HG03103 (cell line): Measurements from ENCODE around the gene CMTM5.
"Not testable (repeated sequence)": the region's sequence is repeated elsewhere in the genome, so short reads cannot be mapped to it uniquely, and the experiment has no call there.

ENCODE experiments used
- ATAC-seq: cut with Tn5 transposase; IDR thresholded peaks from one replicate; pipeline ENCODE4 v1.9.1; 2021; ENCODE audit warnings: low read depth; ENCODE audit not compliant: unreplicated experiment

The CMTM5 gene

DNA sequence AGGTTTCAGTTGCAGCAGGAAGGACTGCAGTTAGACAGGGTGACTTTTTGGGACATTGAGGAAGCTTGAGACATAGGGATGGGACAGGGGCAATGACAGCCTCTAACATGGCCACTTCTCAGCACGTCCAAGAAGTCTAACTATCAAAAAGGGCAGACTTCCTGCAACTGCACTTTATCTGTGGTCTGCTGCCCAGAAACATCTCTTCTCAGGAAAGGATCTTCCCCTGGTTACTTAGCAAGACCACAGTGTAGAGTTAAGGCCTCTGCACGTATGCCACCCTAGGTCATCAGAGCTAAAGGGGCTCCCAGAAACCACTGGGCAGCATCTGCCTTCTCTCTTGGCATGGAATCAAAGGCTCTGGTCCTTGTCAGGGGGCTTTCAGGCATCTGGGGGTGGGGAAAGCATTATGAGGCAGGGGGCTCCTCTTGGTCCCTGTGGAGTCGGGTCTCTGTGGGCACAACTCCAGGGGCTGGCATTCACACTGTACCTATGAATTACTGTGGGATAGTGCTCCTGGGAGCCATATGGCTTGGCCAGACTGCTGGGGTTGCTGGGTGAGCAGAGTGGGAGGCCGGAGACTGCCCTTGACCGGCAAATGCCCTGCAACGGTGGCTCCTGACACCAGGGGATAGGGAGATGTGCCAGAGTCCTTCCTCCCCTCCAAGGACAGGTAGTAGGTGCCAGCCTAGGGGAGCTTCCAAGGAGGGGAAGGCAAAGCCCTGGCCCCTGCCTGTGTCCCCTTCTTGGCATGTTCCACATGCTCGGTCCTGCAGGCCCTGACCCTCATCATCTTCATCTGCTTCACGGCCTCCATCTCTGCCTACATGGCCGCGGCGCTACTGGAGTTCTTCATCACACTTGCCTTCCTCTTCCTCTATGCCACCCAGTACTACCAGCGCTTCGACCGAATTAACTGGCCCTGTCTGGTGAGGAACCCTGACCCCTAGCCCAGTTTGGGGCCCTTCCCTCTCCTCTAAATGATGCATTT lies 1.0 kb downstream of the CMTM5 start:
- ATAC-seq, result no peak

DNA sequence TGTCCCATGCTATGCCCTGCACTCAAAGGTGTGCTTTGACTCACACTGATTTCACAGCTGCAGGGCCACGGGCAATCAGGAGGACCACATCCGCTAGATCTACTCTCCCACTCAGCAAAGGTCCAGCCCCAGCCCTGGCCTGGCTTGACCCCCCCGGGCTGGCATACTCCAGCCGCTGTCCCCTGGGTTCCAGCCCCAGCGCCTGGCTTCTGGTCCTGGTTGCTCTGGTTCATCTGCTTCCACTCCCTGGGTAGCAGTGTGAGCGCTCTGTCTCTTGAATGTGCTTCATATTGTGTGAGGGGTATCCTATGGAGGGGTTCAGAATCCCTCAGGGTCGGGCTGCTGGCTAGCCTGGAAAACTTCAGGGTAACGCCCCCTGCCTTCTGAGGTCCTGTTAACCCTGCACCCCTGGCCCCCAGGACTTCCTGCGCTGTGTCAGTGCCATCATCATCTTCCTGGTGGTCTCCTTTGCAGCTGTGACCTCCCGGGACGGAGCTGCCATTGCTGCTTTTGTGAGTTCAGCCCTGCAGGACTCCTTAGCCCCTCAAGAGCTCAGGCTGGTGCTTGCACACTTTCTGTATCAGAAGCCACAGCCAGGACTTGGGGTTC lies 1.9 kb downstream of the CMTM5 start:
- no peak for ATAC-seq

DNA sequence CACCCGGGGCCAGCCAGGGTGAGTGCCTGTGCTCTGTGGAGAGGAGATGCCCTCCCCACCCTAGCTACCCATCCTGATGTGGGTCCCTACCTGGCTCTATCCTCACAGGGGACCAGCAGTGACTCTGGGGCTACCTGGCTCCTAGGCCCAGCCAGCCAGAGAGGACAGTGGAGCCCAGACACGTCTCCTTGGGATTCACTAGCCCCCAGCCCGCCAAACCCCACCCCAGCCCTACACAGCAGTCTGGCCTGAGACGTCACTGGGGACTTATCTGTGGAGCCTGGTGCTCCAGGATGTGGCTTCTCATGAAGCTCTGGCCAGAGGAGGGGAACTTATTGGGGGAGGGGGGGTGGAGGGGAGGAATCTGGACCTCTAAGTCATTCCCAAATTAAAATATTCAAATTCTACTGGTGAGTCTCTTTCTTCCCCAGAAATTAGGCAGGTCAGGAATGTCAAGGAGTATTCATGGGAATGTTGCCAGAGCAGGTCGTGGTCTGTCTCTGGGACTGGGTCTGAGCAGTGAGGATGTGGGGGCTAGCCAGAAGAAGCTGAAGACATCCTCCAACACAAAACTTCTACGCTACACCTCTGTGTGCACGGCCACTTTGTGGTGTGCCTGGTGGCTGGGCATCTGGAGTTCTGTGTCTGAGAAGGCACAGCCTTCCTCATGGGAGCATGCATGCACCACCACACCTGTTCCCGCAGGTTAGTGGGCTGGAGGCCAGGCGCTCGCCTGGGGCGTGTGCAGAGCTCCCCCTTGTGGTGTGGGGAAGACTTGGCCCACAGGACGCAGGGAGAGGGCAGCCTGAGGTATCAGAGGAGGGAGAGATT lies 2.7 kb downstream of the CMTM5 start:
- ATAC-seq, result no peak

DNA sequence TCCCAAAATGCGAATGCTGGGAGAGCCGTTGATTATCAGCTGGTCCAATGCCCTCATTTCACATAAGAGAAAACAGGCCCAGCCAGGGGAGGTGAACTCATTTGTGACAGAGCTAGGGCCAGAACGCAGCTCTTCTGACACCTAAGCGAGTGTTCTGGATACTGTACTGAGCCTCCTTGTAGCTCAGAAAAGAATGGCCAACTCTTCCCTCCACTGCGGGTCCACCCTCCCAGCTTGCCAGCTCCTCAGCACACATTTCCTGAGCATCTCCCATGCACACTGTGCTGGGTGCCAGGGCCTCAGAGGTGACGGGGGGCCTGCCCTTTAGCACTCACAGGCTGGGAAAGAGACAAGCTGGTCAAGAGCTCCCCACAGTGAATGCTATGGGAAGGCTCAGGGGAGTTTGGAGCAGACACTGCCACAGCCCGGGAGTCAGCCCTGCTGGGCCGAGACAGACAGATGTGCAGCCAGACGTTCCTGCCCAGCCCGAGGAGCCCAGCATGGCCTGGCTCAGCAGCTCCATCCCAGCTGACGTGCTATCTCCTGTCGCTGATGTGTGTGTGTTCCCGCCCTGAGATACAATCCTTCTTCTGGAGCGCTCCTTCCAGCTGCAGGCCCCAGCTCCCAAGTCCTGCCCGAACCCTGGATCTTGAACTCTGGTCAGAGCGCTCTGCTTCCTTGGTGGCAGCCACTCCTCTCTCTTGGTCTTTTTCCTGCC lies 3.5 kb downstream of the CMTM5 start:
- no peak for ATAC-seq

DNA sequence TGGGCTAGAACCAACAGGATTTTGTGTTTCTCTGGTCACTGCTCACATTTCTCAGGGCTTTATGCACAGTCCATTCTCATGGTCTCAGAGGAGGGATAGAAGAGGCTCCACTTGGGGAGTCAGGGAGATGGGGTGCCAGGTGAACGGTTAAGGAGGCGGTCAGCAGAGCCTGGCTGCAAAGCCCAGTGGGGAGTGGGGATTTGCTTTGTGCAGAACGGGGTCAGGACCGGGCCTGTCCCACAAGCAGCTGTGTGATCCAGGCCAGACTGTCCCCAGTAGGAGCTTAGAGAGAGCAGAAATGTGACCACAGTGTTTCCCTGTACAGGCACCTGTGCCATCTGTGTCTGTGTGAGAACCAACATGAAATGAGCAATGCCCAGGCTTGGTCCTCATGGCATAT lies 4.1 kb downstream of the CMTM5 start:
- no peak for ATAC-seq

DNA sequence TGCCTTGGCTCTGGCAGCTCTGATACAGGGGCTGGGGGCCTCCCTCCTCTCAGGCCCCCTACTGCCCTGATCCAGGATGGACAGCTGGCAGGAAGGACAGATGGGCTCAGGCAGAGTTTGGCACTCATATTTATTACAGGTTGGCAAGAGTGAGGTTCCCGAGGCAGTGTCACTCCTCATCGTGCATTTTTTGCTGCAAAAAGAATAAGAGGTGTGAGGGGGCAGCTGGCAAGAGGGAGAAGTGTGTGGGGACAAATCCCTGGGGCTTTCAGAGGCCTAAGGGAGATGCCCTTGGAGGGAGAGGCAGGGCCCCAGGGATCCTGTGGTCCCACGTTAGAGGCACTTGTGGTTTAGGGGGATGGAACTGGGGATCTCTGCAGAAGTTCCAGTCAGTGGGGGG lies 5.0 kb downstream of the CMTM5 start:
- ATAC-seq, result no peak

DNA sequence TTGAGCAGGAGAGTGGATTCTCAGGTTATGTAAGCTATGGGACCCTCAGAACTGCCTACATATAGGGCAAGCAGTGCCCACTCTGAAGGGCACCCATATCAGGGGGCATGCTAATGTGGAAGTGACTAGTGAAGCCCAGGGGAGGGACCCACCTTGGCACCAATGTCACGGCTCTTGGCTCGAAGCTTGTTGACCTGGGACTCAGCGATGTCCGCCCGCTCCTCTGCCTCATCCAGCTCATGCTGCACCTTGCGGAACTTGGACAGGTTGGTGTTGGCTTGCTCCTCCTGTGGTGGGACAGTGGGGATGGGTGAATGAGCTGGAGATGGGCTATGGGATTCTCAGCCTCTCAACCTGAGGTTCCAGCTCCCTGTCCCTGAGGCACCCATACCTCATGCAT lies 5.4 kb downstream of the CMTM5 start:
- ATAC-seq, result no peak

DNA sequence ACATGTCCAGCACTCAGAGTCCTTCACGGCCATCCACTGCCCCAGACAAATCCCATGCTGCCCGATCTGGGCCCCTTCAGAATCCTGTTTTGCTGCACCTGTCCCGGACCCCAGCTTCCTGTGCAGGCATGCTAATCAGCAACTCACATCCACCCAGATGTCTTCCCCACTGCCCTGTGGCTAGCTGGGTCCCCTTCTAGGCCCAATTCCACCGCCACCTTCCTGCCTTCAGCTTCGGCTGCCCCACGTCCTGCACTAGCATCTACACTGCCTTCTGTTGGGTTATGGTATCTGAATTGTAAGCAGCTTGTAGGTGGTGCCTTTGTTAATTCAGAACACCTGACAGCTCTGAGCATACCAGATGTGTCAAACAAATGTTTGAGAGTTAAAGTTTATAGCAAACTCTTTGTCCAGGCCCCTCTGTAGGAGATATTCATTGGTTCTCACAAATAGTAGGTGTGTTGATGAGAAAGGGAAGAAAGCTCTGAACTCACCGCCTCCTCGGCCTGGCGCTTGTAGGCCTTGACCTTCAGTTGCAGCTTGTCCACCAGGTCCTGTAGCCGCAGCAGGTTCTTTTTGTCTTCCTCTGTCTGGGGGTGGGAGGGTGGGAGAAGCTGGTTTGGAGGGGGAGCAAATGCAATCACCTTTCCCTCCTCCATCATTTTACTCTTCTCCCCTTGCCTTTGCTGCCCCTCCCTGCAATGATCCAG lies 6.0 kb downstream of the CMTM5 start:
- ATAC-seq, result no peak

DNA sequence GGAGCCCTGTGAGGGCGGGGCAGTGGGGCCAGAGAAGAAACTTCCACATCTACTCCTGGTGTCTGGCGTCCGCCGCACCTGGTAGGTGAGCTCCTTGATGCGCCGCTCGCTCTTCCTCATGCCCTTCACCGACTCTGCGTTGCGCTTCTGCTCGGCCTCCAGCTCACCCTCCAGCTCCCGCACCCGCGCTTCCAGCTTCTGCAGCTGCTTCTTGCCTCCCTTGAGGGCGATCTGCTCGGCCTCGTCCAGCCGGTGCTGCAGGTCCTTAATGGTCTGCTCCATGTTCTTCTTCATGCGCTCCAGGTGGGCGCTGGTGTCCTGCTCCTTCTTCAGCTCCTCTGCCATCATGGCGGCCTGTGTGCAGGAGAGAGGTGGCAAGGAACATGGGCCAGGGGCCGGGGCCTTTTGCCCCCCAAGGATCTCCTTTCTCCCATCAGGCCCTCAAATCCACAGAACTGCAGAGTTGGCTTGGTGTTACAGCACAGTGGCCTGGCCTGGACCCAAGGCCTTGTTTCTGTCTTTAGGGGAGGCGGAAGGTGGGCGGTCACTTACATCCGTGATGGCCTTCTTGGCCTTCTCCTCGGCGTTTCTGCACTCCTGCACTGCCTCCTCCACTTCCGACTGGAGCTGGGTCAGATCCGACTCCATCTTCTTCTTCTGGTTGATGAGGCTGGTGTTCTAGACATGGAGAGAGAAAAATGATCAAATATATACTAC lies 7.7 kb downstream of the CMTM5 start:
- no peak for ATAC-seq

DNA sequence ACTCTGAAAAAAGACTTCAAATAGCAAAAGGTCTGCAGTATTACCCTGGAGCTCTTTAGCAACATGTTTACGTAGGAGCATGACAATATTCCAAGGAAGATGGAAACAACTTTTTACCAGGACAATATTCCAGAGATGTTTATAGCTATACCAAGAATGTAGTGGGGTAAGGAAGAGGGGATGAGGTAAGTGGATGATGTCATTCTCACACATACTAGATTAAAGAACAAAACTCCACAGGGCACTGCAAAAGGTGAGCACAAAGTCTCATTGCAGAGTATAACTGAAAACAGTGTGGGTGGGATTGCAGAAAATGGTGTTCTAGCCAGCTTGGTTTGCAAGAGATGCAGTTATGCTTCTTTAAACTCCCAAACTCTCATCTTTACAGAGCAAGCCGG lies 8.4 kb downstream of the CMTM5 start:
- no peak for ATAC-seq

DNA sequence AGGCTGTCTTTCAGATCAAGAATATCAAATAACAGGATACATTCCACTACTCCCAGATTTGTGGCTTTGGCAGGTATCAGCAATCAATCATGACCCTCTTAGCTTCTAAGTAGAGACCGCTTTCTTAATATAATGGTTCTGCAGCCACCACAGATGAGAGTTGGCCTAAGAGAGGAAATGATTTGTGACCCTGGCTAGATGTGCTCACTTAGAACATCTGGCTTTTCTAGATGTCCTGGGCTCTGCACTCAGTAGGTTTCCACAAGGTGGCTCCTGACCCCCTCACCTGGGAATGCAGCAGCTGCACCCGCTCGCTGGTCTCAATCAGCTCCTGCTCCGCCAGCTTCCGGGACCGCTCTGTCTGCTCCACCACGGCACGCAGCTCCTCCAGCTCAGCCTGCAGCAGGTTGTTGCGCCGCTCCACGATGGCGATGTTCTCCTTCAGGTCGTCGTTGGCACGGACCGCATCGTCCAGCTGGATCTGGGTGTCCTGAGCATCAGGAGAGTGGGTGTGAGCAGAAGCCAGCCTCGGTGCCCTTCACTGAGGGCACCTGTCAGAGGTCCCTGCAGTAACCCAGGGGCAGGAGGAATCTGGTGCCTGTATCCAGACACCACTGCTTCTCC lies 8.9 kb downstream of the CMTM5 start:
- no peak for ATAC-seq

DNA sequence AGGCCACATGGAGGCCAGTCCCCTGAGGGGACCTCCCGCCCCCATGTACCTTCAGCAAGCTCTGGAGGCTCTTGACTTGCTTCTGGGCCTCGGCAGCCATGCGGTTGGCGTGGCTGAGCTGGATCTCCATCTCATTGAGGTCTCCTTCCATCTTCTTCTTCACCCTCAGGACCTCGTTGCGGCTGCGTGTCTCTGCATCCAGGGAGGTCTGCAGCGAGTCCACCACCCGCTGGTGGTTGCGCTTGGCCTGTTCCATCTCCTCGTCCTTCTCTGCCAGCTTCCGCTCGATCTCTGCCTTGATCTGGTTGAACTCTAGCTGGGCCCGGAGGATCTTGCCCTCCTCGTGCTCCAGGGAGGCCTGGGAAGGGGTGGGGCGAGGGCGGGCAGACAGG lies 9.4 kb downstream of the CMTM5 start:
- not testable (repeated sequence) for ATAC-seq

DNA sequence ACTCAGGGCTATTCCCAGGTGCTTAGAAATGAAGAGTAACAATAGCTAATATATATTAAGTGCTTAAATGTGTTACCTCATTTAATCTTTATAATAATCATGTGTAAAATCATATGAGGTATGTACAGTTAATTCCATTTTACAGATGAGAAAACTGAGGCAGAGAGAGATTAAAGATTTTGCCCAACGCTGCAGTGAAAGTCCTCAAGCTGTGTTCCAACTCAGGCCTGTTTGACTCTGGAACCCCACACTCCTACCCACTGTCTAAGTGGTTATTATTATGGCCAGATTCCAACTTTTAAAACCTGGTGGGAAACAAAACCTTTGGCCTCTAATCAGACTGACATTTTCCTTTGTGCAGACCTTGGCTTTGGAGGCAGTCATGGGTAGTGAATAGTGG lies 10.2 kb downstream of the CMTM5 start:
- ATAC-seq, result no peak

DNA sequence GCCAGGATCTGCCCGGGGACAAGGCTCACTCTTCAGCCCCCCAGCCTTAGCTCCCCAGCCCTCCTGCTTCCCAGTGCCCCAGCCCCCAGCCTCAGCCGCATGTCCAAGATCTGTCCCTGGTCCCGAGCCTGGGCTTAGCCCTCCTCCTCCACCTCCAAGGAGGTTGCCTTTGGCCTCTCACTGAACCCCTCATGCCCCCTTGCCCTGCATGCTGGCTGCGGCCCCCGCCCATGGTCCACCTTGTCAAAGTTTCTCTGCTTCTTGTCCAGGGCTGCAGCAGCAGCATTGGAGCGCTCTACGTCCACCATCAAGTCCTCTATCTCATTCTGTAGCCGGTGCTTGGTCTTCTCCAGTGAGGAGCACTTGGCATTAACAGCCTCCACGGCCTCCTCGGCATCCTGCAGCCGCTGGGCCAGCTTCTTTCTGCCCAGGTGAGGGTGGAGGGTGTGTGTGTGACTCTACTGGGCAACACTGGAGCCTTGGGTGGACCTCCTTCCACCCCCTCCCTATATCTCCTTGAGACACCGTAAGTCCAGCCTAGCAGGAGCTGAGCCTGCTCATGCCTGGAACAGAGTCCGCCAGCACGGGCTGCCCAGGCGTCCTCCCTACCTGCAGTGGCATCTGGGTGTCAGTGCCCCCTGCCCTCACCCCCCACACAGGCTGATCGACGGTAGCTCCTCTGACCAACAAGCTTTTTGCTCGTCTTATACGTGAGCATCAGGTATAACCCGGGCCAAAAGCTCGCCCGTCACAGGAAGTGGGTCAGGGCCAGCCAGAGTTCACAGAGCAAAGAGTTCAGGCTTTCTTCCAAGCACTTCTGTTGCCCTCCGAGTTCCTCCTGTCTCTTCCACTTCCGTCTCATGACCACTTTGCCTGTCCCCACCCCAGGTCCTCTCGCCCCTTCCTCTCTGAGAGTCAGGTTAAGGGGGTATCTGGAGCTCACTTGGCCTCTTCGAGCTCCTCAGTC lies 11.4 kb downstream of the CMTM5 start:
- no peak for ATAC-seq

DNA sequence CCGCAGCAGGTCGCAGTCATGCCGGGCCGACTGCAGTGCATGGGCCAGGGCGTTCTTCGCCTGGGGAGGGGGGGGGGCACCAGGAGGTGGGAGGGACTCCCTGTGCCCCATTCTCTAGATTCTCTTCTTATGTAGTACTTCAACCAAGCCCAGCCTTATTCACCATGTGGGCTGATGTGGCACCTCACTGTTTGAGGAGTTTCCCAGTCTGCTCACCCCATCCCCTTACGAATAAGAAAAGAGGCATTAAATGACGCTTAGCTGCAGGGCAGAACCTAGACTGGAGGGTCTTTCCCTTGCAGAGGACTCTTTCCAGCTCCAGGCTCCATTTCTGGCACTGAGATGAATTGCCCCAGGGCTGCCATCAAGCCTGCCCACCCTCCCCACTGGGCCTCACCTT lies 12.2 kb downstream of the CMTM5 start:
- no peak for ATAC-seq

DNA sequence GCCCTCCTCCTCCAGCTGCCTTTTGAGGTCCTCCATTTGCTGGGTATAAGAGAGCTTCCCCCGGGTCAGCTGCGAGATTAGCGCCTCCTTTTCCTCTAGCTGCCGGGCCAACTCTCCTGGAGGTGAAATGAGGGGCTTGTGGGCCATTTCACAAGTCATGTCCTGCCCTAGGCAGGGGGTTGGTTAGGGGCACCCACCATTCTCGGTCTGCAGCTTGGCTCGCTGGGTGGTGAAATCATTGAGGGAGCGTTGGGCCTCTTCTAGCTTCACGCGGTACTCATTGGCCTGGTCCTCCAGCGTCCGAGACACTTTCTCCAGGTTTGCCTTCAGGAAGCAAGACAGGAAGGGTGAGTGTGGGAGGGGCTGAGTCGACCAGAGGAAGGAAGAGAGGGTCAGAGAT lies 12.6 kb downstream of the CMTM5 start:
- no peak for ATAC-seq

DNA sequence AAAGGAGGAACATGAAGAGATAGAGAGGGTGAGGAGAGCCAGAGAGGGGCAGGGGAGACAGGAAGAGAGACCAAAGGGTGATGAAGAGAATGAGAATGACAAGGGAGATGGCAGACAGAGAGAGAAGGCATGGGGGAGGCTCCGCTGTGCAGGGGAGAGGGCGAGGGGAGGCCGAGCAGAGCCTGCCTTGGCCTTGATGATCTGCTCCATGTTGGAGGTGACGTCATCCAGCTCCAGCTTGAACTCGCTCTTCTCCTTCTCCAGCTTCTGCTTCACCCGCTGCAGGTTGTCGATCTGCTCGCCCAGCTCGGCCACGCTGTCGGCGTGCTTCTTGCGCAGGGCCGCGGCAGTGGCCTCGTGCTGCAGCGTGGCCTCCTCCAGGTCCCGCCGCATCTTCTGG lies 13.0 kb downstream of the CMTM5 start:
- not testable (repeated sequence) for ATAC-seq

DNA sequence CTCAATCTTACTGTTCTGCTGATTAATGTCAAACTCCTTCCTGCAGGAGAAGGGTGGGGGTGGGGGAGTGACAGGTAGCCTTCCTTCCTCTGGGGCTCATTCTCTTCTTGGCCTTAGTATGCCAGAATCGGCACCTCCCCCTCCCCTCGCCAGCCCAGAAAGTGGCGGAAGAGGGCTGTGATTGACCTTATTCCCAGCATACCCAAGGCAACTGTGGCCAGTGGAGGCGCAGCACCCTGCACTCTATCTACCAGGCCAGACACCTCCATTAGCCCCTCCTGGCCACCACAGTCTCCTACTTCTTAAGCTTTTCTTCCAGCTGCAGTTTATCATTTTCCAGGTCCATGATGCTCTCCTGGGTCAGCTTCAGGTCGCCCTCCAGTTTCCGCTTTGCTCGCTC lies 15.8 kb downstream of the CMTM5 start:
- ATAC-seq, result no peak
